Measurements from ENCODE around the gene SYNGR3. TPM values are rescaled to one million over a fixed set of nuclear protein-coding genes. Genes with fewer than 3 reads are reported as not detected.
"Not testable (repeated sequence)": the region's sequence is repeated elsewhere in the genome, so short reads cannot be mapped to it uniquely, and the experiment has no call there.

Gene SYNGR3
- total RNA-seq, 1 donor: 2.6 TPM

GRCh38 chr16:1950559-1950958 is 39.2 kb upstream of the SYNGR3 start:
- no peak overlapping the region for H3K4me3 ChIP-seq (ENCODE audit: low read depth, low read length)
- no peak for TF ChIP-seq CTCF (IDR thresholded peaks at IDR 0.05; ENCODE audit: insufficient read depth, low read depth, low read length)
- DNase-seq (ENCODE audit: low read depth): no peak

DNA sequence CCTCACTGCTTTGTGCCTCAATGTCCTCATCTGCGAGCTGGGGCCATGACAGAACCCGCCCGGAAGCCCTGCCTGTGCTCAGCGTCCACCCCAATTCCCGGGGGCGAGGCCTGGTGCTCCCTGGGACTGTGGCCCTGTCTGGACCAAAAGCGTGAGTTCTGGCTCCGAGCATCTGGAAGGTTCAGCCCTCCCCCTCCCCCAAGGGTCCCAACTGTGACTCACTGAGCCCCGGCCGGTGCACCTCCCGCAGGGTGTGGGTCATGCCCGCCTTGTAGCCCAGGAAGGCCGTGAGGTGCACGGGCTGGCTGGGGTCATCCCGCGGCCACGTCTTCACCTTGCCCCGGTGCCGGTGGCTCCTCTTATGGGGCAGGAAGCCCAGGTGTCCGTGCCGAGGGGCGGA is 36.0 kb upstream of the SYNGR3 start:
- no peak for DNase-seq (ENCODE audit: low read depth)
- TF ChIP-seq CTCF (IDR thresholded peaks at IDR 0.05; ENCODE audit: insufficient read depth, low read depth, low read length): no peak
- H3K4me3 ChIP-seq (ENCODE audit: low read depth, low read length): no peak overlapping the region

DNA sequence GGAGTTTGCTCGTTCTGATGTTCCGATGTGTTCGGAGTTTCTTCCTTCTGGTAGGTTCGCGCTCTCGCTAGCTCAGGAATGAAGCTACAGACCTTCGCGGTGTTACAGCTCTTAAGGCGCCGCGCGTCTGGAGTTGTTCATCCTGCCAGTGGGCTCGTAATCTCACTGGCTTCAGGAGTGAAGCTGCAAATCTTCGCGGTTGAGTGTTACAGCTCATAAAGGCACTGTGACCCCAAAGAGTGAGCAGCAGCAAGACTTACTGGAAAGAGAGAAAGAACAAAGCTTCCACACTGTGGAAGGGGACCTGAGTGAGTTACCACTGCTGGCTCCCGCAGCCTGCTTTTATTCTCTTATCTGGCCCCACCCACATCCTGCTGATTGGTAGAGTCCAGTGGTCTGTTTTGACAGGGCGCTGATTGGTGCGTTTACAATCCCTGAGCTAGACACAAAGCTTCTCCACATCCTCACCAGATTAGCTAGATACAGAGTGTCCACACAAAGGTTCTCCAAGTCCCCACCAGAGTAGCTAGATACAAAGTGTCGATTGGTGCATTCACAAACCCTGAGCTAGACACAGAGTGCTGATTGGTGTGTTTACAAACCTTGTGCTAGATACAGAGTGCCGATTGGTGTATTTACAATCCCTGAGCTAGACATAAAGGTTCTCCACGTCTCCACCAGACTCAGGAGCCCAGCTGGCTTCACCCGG is 32.2 kb upstream of the SYNGR3 start:
- not testable (repeated sequence) for H3K4me3 ChIP-seq (ENCODE audit: low read depth, low read length); DNase-seq (ENCODE audit: low read depth)

- not testable (repeated sequence) for H3K4me3 ChIP-seq (ENCODE audit: low read depth, low read length); DNase-seq (ENCODE audit: low read depth)
Observed at GRCh38 chr16:1958143-1958491, 31.7 kb upstream of the SYNGR3 start.

GRCh38 chr16:1958715-1959268 is 31.0 kb upstream of the SYNGR3 start:
- TF ChIP-seq CTCF (IDR thresholded peaks at IDR 0.05; ENCODE audit: insufficient read depth, low read depth, low read length): no peak
- H3K4me3 ChIP-seq (ENCODE audit: low read depth, low read length): peak overlapping the region; percentile 0
- no peak for DNase-seq (ENCODE audit: low read depth)

DNA sequence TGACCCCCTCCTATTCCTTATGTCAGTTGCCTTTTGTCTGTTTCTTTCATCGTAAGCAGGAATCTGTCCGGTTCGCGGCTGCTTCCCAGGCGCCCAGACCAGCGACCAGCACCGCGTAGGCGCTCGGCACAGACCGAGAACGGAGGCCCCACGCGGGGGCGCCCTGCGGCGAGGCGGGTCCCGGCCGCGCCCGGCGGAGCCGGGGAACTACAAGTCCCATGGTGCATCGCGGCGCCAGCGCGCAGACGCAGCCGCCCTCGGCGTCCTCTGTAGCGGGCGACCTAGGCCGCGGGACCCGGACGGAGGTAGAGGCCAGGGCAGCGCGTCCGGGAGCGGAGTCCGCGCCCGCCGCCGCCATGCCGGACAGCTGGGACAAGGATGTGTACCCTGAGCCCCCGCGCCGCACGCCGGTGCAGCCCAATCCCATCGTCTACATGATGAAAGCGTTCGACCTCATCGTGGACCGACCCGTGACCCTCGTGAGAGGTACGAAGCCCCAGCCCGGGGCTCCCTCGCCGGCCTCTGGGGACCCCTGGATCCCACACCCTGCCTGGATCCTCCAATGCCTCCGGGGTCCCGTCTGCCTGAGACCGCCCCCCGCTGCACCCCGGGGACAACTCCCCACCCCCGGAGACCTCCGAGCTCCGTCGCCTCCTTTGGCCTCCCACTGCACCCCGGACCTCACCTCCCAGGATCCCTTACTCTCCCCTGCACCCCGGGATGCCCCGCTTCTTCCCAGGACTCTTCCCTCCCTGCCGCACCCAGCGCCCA is 30.3 kb upstream of the SYNGR3 start, which contains the start of gene NDUFB10:
NDUFB10 (plus strand) TSS at position 270 of the 771 bp plus-strand sequence; CDS start at position 357, 87 bp downstream.
- TF ChIP-seq CTCF (IDR thresholded peaks at IDR 0.05; ENCODE audit: insufficient read depth, low read depth, low read length): peak; percentile 57
- DNase-seq (ENCODE audit: low read depth): peak; percentile 92
- H3K4me3 ChIP-seq (ENCODE audit: low read depth, low read length): peak within 1 kb of the TSS; percentile 90

- TF ChIP-seq CTCF (IDR thresholded peaks at IDR 0.05; ENCODE audit: insufficient read depth, low read depth, low read length): no peak
- DNase-seq (ENCODE audit: low read depth): no peak
- H3K4me3 ChIP-seq (ENCODE audit: low read depth, low read length): peak overlapping the region; percentile 90
Observed at GRCh38 chr16:1960665-1961630, 28.8 kb upstream of the SYNGR3 start.

Measured in fibroblast of villous mesenchyme (primary cell).